Suprapubic skin (tissue), 4 donors: ENCODE results near the gene ERI3. TPM values are rescaled to one million over a fixed set of nuclear protein-coding genes. Genes with fewer than 3 reads are reported as not detected.

Experiments
- DNase-seq, 2 donors: peaks; one replicate each; pipeline ENCODE4 v3.0.0-alpha.2; 2019; ENCODE audit warnings: low spot score in 2 of 2
- H3K27ac ChIP-seq: fragments of 200-600 bp; sonication (generic); one replicate; pipeline ENCODE4 v1.5.1; 2019
- H3K27me3 ChIP-seq: fragments of 200-600 bp; sonication (generic); one replicate; pipeline ENCODE4 v1.5.1; 2019
- H3K36me3 ChIP-seq: fragments of 200-600 bp; sonication (generic); one replicate; pipeline ENCODE4 v1.5.1; 2019
- H3K4me1 ChIP-seq: fragments of 200-600 bp; sonication (generic); one replicate; pipeline ENCODE4 v1.5.1; 2019
- H3K4me3 ChIP-seq: fragments of 200-600 bp; sonication (generic); one replicate; pipeline ENCODE4 v1.5.1; 2019; ENCODE audit warnings: mild to moderate bottlenecking
- H3K9me3 ChIP-seq: fragments of 200-600 bp; sonication (generic); one replicate; pipeline ENCODE4 v1.5.1; 2019
- EP300 ChIP-seq: sonication (generic); formaldehyde crosslinking; IDR thresholded peaks from one replicate; pipeline ENCODE4 v1.6.1; 2017; ENCODE audit warnings: antibody characterized with exemption
- POLR2A ChIP-seq, 2 donors: fragments of 450-650 bp; IDR thresholded peaks; one replicate each; pipeline ENCODE4 v1.6.1; 2017; ENCODE audit warnings: antibody characterized with exemption in 2 of 2, mild to moderate bottlenecking in 2 of 2, moderate library complexity in 2 of 2
- POLR2AphosphoS5 ChIP-seq, 3 donors: sonication (generic); formaldehyde crosslinking; IDR thresholded peaks; one replicate each; pipeline ENCODE4 v1.6.1; 2017; ENCODE audit warnings: antibody characterized with exemption in 3 of 3
- WGBS: methylation state at CpG from one replicate; pipeline ENCODE4 v1.1.5; 2018; 5-methylcytosine and 5-hydroxymethylcytosine counted together
- total RNA-seq, 4 donors: library from RNA; depleted of rRNA; stranded (reverse); fragments of >200 nt; gene quantifications; one replicate each; pipeline ENCODE4 v1.1.0, GENCODE V29; 2016
- TF ChIP-seq, protein P1 (sequence below), 2 donors: fragments of 200-600 bp in 1 of 2; fragments of 450-650 bp in 1 of 2; sonication (generic) in 1 of 2; IDR thresholded peaks; one replicate each; pipeline ENCODE4 v1.5.1; 2016 to 2019; ENCODE audit warnings: antibody characterized with exemption in 2 of 2, mild to moderate bottlenecking in 1 of 2, moderate library complexity in 1 of 2

Gene ERI3
- total RNA-seq, 4 donors from 2014 or later: 23.3 to 33.4 (median 31.0) TPM

DNA sequence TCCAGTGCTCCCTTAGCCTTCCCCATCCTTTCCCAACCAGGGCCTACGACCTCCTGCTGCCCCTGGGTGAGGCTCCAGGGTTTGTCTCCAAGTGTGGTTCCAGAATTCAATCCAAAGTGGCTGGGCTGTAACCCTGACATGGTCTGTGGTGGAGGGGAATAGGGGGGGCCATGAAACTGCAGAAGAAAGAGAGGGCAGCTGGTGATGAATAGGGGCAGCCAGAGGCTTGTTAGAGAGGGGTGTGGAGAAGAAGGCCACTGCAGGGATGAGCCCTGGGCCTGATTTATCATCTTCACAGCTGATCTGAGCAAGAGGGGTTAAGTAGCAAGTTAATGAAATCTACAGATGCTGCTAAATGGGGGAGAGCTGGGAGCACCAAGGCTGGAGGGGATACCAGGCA is 12.9 kb upstream of the ERI3 start:
- no peak for DNase-seq
- no peaks in the 10 kb centered on the region for H3K27me3 ChIP-seq
- WGBS: 100% methylated on average over 1 of the region's 1 CpG
- H3K36me3 ChIP-seq: no peaks in the 10 kb centered on the region
- no peak overlapping the region for H3K4me3 ChIP-seq
- no peaks in the 10 kb centered on the region for H3K4me1 ChIP-seq
- no peaks in the 10 kb centered on the region for H3K9me3 ChIP-seq
- no peak overlapping the region for H3K27ac ChIP-seq
- TF ChIP-seq, protein P1, sequence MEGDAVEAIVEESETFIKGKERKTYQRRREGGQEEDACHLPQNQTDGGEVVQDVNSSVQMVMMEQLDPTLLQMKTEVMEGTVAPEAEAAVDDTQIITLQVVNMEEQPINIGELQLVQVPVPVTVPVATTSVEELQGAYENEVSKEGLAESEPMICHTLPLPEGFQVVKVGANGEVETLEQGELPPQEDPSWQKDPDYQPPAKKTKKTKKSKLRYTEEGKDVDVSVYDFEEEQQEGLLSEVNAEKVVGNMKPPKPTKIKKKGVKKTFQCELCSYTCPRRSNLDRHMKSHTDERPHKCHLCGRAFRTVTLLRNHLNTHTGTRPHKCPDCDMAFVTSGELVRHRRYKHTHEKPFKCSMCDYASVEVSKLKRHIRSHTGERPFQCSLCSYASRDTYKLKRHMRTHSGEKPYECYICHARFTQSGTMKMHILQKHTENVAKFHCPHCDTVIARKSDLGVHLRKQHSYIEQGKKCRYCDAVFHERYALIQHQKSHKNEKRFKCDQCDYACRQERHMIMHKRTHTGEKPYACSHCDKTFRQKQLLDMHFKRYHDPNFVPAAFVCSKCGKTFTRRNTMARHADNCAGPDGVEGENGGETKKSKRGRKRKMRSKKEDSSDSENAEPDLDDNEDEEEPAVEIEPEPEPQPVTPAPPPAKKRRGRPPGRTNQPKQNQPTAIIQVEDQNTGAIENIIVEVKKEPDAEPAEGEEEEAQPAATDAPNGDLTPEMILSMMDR (IDR thresholded peaks at IDR 0.05): no peak
- TF ChIP-seq POLR2A (IDR thresholded peaks at IDR 0.05) (no peak), EP300 (no peak), POLR2AphosphoS5 (IDR thresholded peaks at IDR 0.05) (no peak)

DNA sequence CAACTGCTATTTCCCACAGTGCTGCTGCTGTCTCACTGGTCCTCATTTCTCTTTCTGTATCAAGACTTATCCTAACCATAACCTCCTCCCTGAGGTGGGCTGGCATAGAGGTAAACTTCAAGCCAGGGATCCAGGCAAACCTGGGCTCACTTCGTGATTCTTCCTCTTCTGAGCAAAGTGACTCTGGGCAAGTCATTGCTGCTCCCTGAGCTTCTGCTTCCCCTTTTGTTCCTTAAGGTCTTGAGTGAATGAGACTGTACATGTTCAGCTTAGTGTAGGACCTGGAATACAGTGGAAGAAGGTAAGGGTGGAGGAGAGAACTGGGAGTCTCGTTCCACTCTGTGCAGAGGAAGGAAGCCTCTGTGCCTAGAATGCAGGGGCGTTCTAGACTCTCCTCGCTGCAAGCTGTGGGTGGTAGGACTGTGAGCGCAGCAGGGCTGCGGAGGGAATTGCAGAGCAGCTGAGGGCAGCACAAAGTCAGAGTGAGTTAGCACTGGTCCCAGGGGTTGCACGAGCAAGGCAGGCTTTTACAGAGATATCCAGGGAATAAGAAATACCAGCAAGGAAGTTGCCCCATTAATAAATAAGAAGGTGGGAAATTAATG is 11.4 kb upstream of the ERI3 start:
- H3K4me1 ChIP-seq: no peaks in the 10 kb centered on the region
- H3K27me3 ChIP-seq: no peaks in the 10 kb centered on the region
- no peak for DNase-seq
- H3K36me3 ChIP-seq: no peaks in the 10 kb centered on the region
- no peaks in the 10 kb centered on the region for H3K9me3 ChIP-seq
- no peak overlapping the region for H3K27ac ChIP-seq
- no peak overlapping the region for H3K4me3 ChIP-seq
- 87% methylated on average over 7 of the region's 7 CpGs for WGBS
- TF ChIP-seq, protein P1 (IDR thresholded peaks at IDR 0.05): no peak
- no peak for TF ChIP-seq EP300
- TF ChIP-seq POLR2AphosphoS5 (IDR thresholded peaks at IDR 0.05): no peak
- no peak for TF ChIP-seq POLR2A (IDR thresholded peaks at IDR 0.05)

DNA sequence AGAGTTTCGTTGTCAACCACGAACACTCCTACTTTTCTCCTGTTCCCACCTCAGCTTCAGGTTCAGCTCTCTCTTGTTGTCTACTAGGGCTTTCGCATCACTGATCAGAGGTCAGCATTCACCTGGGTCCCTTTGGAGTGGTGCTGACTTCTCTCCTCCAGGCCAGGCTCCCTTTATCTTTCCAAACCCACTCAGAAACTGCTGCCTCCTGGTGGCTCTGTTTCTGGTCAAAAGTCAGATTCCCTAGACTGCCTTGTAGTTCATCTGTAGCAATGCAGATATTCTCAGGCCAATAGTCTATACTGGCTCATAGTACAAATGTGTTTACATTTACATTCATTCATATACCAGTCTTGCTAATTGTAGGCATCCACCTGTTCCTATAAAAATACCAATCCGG is 6.4 kb upstream of the ERI3 start:
- H3K27ac ChIP-seq: no peak overlapping the region
- no peaks in the 10 kb centered on the region for H3K36me3 ChIP-seq
- H3K4me1 ChIP-seq: no peaks in the 10 kb centered on the region
- 80% methylated on average over 4 of the region's 4 CpGs for WGBS
- no peak overlapping the region for H3K4me3 ChIP-seq
- DNase-seq: no peak
- TF ChIP-seq POLR2AphosphoS5 (IDR thresholded peaks at IDR 0.05): no peak
- TF ChIP-seq EP300: no peak
- TF ChIP-seq, protein P1 (IDR thresholded peaks at IDR 0.05): no peak
- no peak for TF ChIP-seq POLR2A (IDR thresholded peaks at IDR 0.05)
- H3K9me3 ChIP-seq: no peaks in the 10 kb centered on the region
- H3K27me3 ChIP-seq: no peaks in the 10 kb centered on the region

DNA sequence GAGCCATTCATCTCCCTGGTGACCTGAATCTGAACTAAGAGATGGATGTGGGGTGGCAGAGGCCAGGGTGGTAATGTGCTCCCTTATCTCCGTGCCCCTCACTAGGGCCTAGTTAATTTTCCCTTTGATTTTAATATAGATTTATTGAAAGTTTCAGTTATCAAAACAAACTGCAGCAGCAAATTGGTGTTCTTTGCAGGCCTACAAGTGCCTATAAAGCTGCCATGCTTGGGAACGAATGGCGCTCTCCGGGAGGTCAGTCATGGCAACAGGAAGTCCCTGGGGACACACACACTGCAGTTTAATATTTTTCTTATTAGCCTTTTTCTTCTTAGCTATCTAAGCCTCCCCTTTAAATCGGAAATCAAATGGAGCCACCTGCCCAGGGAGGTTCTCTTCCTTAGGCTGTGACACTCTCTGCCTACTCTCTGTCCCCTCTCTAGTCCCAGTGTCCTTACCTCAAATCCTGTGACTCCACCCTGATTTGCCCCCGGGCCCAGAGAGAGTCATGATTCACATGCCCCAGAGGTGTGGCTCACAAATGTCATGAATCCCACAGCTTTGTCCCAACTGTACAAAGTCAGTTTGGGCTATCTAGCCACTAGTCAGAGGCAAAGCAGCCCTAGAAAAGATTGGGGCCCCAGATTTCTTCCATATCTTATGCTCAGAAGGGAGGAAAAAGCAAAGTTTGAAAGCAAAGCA is 4.3 kb upstream of the ERI3 start:
- H3K4me1 ChIP-seq: peaks cover 7% of the 10 kb centered on the region
- TF ChIP-seq POLR2AphosphoS5 (IDR thresholded peaks at IDR 0.05) (no peak), POLR2A (IDR thresholded peaks at IDR 0.05) (no peak), EP300 (no peak)
- TF ChIP-seq, protein P1 (IDR thresholded peaks at IDR 0.05): no peak
- no peak for DNase-seq
- WGBS: 60% methylated on average over 6 of the region's 6 CpGs
- H3K27ac ChIP-seq: no peak overlapping the region
- no peaks in the 10 kb centered on the region for H3K36me3 ChIP-seq
- no peaks in the 10 kb centered on the region for H3K27me3 ChIP-seq
- no peak overlapping the region for H3K4me3 ChIP-seq
- no peaks in the 10 kb centered on the region for H3K9me3 ChIP-seq

DNA sequence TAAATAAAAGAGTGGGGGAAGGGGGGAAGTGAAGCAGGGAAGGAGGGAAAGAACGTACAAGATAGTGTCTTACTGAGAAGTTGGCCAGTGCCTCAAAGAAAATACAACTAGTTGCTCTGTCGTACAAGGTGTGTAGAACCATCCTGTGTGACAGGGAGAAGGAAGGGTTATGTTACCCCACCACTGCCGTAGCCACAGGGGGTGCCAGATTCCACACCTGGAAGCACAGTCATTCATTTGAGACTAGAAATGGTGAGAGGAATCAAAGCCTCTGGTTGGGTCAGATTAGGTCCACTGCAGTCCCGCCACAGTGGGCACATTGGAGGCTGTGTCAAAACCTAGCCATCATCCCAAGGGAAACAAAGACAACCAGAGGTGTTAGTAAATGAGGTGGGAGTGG is 2.7 kb upstream of the ERI3 start:
- TF ChIP-seq, protein P1 (IDR thresholded peaks at IDR 0.05): no peak
- TF ChIP-seq POLR2A (IDR thresholded peaks at IDR 0.05) (no peak), POLR2AphosphoS5 (IDR thresholded peaks at IDR 0.05) (no peak), EP300 (no peak)
- WGBS: 79% methylated on average over 4 of the region's 4 CpGs
- no peak overlapping the region for H3K27ac ChIP-seq
- H3K27me3 ChIP-seq: no peaks in the 10 kb centered on the region
- DNase-seq: no peak
- no peaks in the 10 kb centered on the region for H3K36me3 ChIP-seq
- H3K4me3 ChIP-seq: no peak overlapping the region
- no peaks in the 10 kb centered on the region for H3K9me3 ChIP-seq
- peaks cover 20% of the 10 kb centered on the region for H3K4me1 ChIP-seq
